GM18498 (cell line): ENCODE results near the gene R3HDML.

Experiments used
- ATAC-seq: cut with Tn5 transposase; IDR thresholded peaks from one replicate; pipeline ENCODE4 v1.9.1; 2021; ENCODE audit warnings: mild to moderate bottlenecking, moderate library complexity; ENCODE audit not compliant: unreplicated experiment

R3HDML gene

DNA sequence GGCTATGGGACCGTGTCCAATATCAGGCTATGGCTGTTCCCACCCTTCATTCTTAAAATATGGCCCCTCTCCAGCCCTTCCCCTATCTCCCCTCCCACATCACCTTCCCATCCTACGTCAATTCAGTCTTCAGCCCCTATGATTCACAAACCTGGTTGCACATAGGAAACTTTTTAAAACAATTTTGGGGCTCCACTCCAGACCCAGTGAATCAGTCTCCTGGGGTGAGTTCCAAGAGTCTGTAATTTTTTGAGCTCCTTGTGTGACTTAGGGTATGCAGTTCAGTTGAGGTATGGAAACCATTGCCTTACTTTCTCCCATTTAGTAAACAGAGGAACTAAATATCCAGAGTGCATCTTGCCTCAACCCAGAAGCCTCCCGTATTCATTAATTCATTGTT lies 24.2 kb downstream of the R3HDML start:
- ATAC-seq, result no peak

- no peak for ATAC-seq
Measured at GRCh38 chr20:44362466-44362940, 25.7 kb downstream of the R3HDML start.

GRCh38 chr20:44364068-44364467 lies 27.2 kb downstream of the R3HDML start:
- ATAC-seq, result no peak

DNA sequence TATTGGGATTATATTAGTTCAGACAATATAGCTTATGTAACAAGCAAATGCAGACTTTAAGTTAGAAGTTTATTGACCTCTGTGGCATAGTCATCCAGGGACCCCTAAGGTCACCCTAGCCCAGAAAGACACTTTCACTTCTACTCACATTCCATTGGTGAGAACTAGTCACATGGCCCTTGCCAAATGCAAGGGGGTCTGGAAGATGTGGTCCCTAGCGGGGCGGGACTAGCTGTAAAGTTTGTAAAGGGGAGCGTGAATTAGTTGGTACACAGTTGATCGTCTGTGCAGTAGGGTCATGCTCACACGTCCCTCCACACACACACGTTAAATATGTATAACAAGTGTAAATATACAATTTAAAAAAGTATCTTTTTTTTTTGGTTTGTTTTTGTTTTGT lies 27.9 kb downstream of the R3HDML start:
- ATAC-seq, result no peak

DNA sequence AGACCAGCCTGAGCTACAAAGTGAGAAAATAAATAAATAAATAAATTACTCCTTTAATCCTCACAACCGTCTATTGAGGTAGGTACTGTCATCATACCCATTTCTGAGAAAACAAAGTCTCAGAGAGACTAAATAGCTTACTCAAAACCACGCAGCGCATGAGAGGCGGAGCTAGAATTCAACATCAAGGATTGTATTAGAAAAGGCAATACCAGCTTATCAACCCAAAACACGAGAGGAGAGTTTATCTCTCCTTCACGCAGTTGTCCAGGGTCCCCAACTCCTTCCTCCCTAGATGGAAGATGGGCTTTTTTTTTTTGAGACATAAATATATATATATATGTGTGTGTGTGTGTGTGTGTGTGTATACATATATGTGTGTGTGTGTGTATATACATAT lies 30.9 kb downstream of the R3HDML start:
- no peak for ATAC-seq

DNA sequence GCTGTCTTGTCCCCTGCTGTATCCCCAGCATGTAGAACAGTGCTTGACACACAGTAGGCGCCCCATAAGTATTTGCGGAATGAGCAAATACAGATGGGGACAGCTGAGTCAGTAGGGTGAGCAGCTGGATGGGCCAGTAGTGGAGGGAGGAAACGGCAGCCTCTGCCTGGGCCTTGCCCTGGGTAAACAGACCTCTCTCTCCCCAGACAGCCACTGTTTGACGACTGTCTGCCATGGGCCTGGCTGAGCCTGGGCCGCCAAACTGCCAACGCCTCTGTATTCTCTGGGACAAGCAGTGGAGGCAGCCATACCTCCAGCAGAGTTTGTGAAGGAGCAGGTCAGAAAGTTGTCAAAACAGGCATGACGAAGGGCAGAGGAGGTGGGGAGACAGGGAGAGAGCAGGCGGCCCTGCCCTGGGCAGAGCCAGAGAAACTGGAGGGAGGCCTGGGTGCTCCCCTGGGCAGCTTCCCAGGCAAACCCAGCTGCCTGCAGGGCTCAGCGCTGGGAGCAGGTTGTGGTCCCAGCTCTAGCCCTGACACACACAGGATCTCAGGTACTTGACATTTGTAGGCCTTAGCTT lies 33.9 kb downstream of the R3HDML start:
- ATAC-seq, result no peak

GRCh38 chr20:44382641-44383040 lies 45.8 kb downstream of the R3HDML start:
- ATAC-seq, result no peak

GRCh38 chr20:44384423-44385027 lies 47.7 kb downstream of the R3HDML start:
- no peak for ATAC-seq

- ATAC-seq, result no peak
Measured at GRCh38 chr20:44388466-44389023, 51.7 kb downstream of the R3HDML start.

DNA sequence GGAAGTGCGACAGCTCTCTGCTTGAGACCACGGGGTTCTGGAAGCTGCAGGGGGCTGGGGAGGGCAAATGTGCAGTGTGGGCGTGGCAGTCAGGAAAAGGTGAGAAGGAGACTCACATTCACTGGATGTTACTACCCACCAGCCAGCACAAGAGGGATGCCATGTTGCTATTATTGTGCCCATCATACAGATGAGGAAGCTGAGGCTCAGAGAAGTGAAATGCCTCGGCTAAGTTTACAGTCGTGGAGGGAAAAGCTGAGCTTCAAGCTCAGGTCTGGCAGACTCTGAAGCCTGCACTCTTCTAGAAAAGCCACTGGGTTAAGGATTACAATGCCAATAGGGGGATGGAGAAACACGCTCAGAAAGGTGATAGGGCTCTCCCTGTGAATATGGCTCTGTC lies 53.0 kb downstream of the R3HDML start:
- no peak for ATAC-seq

DNA sequence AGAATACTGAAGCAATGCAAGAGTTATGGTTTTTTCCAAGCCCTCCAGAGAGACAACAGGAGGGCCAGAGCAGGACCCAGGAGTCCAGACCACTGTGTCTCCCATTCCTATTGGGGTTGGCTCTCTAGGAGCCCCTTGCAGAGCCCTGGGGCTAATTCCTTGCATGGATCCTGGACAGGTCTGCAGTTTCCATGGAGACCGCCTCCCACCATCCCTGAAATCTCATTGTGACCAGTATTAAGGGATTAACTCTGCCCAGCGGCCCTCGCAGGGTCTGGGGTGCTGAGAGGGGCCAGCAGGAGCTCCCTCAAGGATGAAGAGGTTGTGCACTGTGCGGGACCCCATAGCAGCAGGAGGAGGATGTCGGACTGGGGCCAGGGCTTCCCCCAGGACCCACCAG lies 53.4 kb downstream of the R3HDML start:
- ATAC-seq, result no peak

GRCh38 chr20:44392088-44392775 lies 55.4 kb downstream of the R3HDML start:
- ATAC-seq, result no peak

DNA sequence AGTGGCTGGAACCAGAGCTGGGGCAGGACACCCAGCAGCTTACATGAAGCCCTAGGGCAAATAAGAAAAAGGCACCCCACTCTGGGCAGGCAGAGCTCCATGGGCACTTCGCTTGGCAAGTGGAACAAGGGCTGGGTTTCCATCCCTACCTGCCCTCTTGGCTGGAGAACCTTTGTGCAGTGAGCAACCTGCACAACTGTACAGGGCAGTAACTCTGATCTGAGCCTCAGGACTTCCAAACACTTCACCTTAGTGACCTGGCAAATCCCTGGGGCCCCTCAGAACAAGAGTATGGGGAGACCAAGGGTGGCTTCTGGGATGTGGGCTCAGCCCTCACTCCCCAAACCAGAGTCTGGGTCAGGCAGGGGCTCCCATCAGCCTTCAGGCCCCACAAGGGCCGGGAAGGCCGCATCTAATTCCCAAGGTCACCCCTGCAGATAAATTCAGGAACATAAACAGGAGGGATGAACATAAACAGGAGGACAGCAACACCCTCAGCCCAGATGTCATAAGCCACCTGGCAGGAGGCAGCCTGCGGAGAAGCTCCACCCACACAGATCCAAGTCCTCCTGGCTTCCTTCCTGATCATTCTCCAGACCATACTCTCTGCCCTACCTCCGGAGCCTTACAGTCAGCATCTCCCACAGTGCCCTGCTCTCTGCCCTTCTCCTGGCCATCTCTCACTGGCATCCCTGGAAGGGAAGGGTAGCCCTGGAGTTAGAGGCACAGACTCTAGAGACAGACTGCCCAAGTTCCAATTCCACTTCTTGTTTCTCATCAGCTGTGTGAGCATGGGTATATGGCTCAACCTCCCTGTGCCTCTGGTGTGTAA lies 56.1 kb downstream of the R3HDML start:
- ATAC-seq, result no peak

GRCh38 chr20:44393608-44394451 lies 57.0 kb downstream of the R3HDML start:
- ATAC-seq, result no peak

DNA sequence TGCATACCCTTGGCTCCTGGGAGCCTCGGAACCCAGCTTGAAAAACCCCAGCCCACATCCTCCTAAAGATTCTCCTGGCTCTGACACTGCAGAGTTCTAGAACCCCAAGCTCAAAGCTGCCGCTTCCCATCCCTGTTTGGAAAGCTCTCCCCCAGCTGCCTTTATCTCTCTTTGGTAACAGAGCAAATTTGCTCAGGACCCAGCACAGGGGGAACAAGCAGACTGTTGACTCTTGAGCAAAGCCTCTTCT lies 57.5 kb downstream of the R3HDML start:
- ATAC-seq, result no peak

DNA sequence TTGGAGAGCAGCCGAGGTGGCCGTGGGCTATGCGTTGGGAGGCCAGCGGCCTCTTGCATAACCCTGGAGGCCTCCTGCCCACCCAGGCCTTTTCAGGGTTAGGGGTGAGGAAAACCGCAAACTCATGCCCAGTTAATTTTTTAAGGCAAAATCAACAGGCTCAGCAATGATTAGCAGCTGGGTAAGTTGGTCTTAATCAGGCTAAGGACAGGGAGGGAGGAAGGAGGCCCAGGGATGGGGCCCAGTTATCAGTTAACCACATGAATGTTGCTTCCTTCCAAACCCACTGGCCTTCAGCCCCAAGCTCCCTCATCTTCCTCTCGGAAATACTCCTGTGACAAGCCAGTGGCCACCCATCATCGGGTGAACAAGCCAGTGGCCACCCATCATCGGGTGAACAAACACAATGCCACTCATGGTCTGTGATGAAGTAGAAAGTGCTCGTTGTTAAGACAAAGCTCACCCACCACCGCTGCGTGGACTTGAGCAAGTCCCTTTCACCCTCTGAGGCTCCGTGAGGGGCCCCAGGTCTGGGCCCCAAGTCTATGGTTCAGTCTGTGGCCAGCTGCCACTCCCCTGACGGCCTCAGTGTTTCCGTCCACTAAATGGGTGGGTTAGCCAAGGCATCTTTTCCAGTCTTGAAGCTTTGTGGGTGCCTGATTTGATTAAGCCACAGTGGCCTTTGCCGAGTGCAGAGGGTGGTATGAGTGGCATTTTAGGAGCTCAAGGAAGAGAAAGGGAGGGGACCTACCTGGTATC lies 58.0 kb downstream of the R3HDML start:
- ATAC-seq, result no peak

DNA sequence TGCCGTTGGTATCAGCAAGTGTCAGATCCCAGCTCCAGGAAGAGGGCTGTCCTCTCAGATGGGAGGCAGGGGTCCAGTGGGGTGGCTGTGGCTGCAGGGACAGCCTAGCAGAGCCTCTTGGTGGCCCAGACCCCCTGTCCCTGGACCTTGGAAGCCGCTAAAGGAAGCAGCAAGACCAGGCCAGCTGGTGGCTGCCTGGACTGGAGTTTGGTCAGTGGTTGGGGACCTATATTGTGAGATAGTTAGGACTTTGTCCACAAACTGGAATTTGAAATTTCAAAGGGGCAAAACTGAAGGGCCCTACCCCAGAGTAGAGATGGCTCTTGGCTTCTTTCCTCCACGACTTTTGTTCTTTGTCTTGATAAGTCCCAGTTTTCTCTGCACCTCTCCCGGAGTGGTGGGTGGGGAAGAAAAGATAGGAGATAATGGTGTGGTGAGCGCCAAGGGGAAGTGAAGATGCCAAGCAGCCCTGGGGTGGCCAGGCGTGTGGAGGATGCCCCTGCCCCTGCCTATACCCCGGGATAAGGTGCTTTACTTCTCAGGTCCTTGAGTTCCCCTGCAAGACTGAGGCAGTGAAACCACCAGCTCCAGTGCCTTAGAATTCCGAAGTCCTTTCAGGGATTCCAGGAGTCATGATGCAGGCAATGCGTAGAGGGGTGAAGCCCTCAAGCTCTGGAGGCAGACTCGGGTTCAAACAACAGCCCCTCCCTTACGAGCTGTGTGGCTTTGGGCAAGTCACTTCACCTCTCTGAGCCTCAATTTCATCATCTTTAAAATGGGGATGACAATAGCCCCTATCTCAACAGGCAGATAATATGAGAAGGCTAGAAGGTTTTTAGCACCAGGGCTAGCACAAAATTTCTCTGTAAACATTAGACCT lies 58.9 kb downstream of the R3HDML start:
- ATAC-seq, result no peak

DNA sequence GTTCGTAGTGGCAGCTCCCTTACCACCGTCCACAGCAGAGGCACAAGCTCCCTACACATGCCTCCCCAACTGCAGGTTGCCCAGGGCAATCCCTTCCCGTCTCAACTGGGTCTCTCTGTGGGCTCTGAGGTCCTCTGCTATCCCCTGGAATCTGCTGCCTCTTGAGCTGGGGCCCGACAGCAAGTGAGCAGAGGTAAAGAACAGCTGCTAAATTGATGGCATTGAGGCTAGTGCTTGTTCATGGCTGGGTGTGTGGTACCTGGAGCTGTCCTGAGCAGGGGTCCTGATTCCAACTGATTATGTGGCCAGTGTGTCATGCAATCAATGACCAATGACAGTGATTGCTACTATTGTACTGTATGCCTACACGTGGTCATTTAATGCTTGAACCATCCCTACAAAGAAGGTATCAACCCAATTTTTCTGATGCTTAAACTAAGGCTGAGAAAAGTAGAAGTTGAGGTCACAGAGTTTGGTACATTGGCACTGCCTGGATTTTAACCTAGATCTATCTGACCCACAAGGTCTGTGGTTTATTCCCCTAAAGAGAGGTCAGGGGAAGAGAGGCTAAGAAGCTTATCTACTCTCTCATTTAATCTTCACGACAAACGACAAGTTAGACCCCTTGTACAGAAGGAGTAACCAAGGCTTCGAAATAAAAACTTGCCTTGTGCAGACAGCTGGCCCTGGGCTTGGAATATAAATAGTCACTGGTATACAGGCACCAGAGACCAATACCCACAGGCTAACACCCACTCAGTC lies 59.7 kb downstream of the R3HDML start:
- no peak for ATAC-seq
